HG02798 (cell line): ENCODE measurements around the gene TARP.

ENCODE experiments used
- ATAC-seq: cut with Tn5 transposase; IDR thresholded peaks from one replicate; pipeline ENCODE4 v1.9.1; 2021; ENCODE audit warnings: mild to moderate bottlenecking; ENCODE audit not compliant: unreplicated experiment, poor library complexity

TARP gene

GRCh38 chr7:38223306-38223705, 50.1 kb downstream of the TARP start:
- ATAC-seq = no peak

- peak; percentile 61 for ATAC-seq
These were observed 50.8 kb downstream of the TARP start for GRCh38 chr7:38222481-38223096.

GRCh38 chr7:38220452-38220851, 53.0 kb downstream of the TARP start:
- ATAC-seq = no peak

- no peak for ATAC-seq
These were observed 55.8 kb downstream of the TARP start for GRCh38 chr7:38217672-38218071.

- peak; percentile 87 for ATAC-seq
These were observed 57.4 kb downstream of the TARP start for GRCh38 chr7:38215735-38216670.

- no peak for ATAC-seq
These were observed 58.3 kb downstream of the TARP start for GRCh38 chr7:38215115-38215514.

- ATAC-seq = no peak
These were observed 61.5 kb downstream of the TARP start for GRCh38 chr7:38211940-38212339.

- ATAC-seq = no peak
These were observed 62.0 kb downstream of the TARP start for GRCh38 chr7:38211486-38211885.
